OCI-M2 (cell line): ENCODE measurements around the gene EFHD1.
"Not testable (repeated sequence)": the region's sequence is repeated elsewhere in the genome, so short reads cannot be mapped to it uniquely, and the experiment has no call there.

ENCODE experiments used
- DNase-seq: peaks from one replicate; lab custom pipeline; 2025; ENCODE audit not compliant: unreplicated experiment; lab: John Stamatoyannopoulos, UW

EFHD1 gene

GRCh38 chr2:232615339-232615738 lies 18.1 kb upstream of the EFHD1 start:
- DNase-seq = no peak

DNA sequence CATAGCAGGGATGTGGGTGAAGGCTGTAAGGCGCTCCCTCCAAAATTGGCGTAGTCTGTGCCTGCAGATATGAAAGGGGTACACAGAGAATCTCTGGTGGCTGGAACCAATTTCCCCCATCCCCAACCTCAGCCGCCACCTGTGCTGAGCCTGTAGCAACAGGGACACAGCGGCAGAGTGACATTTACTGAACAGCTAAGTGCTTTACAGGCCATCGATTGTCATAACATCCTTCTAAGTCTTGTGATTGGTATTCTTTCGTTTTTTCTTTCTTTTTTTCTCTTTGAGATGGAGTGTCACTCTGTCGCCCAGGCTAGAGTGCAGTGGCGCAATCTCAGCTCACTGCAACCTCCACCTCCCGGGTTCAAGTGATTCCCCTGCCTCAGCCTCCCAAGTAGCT lies 12.2 kb upstream of the EFHD1 start:
- no peak for DNase-seq

DNA sequence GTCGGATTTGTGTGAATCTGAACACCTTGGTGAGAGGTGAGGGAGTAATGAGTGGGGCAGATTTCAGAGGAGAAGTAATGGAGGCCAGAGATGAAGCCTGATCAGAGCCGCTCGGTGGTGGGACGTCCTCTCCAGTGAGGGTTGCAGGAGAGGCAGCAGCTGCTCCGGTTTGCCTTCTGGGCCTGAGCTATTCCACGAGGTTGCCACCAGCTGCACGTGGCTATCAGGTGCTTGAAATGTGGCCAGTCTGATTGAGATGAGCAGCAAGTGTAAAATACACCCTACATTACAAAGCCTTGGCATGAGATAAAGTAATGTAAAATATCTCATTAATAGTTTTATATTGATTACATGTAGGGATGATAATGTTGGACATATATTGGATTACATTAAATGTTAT lies 10.8 kb upstream of the EFHD1 start:
- DNase-seq = no peak

- DNase-seq = no peak
These were observed 9.3 kb upstream of the EFHD1 start for GRCh38 chr2:232623768-232624765.

DNA sequence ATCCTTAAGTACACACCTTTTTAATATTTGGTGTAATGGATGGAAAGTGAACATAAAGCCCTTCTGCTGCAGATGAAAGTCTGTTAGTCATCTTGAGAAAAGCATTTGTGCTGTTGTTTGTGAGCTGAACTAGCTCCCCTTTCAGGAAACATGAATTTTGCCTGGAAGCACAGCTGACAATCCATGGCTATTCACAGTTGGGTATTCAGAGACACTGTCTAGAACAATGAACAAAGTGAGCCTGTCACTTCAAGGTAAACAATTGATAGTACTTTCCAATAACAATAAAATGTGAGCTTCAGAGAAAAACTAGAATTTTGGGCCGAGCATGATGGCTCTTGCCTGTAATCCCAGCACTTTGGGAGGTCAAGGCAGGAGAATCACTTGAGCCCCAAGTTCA lies 6.8 kb upstream of the EFHD1 start:
- no peak for DNase-seq

GRCh38 chr2:232628466-232629128 lies 4.8 kb upstream of the EFHD1 start:
- no peak for DNase-seq

DNA sequence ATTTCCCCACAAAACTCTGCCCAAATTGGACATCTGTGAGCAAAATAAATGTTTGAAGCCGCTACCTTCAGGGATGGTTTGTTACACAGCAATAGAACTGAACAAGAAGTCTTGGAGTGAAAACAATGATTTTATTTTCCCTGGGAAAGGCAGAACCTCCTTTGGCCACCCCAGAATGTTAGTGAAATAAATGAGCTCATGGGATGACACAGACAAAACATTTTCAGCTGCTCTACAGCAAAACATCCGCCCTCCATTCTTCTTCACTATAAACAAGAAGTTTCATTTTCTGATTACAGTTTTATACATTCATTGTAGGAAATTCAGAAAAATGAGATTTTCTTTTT lies 4.3 kb upstream of the EFHD1 start:
- no peak for DNase-seq

DNA sequence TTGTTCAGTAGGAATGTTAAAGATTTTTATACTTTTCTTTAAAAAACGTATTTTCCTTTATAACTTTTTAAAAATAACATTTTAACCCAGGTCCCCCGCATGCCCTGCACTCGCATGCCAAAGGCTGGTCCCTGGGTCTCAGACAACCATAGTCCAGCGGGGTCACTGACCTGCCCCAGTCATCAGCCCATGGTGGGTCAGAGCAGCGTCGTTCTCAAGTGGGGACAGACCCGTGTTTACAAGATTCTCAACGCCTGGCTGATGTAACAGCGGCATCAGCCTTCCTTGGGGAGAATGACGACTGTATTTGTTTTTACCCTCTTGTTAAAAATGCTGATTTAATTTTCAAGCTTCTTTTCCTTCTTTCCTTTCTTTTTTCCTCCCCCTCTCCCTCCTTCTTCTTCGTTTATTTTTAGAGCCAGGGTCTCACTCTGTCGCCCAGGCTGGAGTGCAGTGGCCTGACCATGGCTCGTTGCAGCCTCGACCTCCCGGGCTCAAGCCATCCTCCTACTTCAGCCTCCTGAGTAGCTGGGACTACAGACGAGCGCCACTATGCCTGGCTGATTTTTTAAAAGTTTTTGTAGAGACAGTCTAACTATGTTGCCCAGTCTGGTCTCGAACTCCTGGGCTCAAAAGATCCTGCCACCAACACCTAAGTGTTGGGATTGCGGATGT lies 1.0 kb upstream of the EFHD1 start:
- no peak for DNase-seq

DNA sequence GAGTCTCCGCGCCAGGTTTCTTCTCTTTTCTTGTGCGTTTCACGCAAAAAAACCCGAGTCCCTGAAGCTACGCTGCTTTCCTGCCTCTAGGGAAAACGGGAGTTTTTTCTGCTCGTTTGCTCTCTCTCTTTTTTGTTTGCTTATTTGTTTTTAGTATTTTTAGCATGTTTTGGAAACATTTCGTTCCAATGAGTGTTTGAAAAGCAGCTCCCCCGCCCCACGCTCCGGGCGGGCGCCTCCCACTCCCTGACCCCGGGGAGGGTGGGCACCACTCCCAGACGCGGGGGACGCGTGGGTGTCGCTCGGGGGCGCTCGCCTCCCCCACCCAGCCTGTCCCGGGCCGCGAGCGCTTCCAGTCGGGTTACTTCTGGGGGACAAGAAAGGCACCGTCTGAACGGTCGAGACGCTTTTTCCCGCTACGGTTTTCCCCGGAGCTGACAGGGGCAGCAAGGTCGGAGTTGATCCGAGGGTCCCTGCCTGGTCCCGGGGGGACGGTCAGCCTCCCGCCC lies 446 bp upstream of the EFHD1 start:
- no peak for DNase-seq

DNA sequence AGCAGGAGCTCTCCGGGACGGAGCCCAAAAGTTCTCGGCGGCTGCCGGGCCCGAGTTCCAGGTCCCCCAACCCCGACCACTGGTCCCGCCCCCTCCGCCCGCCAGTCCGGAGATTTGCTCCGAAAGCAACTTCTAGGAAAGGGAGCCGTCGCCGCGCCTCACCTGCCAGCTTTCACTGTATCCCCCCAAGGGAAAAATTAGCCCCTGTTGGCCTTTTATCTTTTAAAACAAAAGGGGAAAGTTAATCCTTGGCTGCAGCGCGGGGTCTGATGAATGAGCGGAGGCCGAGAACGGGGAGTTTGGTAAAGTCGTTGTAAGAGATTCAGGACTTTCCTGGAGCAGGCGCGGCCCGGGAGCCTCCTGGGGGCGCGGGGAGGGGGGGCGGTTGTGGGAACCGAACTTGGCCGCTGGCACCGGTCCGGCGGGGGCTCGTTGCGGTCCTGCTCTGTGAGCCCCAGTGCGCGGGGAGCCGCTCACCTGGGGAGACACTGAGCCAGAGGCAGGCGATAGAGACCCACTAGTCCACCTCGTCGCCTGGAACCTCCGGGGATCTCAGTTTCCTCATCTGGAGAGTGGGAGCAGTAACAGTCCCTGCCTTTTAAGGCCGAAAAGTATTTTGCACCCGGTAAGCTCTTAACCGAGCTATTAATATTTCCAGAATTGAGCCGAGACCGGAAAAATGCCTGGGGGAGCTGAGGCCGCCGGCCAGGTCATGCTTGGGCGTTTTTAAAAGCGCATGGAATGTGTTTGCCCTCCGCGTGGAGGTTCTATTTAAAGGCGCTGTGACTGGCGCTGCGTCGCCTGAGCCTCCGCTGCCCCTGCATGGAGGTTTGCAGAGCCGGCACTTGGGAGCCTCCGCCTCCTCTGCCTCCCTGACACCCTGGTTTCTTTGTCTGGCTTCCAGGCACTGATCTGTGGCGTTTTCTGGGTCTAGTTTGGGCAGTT lies 1.1 kb downstream of the EFHD1 start:
- DNase-seq = no peak

GRCh38 chr2:232635376-232635775 lies 2.0 kb downstream of the EFHD1 start:
- not testable (repeated sequence) for DNase-seq

DNA sequence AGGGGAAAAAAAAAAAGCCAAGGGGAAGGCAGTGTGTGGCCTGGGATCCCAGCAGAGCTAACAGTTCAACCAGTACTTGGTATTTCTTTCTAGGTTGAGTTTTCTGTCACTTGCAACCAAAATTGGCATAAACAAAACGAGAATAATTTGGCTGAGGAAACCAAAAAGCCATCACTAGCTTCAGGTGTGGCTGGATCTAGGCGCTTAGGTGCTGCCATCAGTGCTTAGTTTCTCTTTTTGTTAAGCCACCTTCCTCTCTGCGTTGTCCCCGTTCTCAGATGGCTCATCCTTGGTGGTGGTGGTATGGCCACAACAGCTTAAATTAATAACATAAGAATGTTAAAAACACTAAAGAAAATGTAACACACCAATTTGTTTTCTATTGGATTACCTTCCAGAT lies 2.4 kb downstream of the EFHD1 start:
- no peak for DNase-seq

DNA sequence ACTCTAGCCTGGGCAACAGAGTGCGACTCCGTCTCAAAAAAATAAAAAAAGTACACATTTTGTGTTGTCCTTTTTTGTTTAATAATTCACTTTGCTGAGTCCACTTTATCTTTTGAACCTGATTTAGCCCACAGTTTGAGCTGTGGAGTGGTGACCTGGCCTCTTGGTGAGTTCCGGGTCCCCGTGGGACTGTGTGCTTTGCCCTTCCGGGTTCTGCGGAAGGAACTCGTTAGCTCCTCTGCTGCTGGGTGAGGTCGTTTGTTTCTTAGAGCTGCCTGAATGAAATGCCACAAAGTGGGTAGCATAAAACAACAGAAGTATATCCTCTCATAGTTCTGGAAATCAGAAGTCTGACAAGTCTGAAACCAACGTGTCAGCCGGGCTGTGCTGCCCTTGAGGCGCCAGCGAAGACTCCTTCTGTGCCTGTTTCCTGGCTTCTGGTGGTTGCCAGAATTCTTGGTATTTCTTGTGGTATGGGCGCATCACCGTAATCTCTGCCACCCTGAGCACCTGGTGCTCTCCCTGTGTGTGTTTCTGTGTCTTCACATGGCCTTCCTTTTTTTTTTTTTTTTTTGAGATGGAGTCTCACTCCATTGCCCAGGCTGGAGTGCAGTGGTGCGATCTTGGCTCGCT lies 3.5 kb downstream of the EFHD1 start:
- DNase-seq = no peak

DNA sequence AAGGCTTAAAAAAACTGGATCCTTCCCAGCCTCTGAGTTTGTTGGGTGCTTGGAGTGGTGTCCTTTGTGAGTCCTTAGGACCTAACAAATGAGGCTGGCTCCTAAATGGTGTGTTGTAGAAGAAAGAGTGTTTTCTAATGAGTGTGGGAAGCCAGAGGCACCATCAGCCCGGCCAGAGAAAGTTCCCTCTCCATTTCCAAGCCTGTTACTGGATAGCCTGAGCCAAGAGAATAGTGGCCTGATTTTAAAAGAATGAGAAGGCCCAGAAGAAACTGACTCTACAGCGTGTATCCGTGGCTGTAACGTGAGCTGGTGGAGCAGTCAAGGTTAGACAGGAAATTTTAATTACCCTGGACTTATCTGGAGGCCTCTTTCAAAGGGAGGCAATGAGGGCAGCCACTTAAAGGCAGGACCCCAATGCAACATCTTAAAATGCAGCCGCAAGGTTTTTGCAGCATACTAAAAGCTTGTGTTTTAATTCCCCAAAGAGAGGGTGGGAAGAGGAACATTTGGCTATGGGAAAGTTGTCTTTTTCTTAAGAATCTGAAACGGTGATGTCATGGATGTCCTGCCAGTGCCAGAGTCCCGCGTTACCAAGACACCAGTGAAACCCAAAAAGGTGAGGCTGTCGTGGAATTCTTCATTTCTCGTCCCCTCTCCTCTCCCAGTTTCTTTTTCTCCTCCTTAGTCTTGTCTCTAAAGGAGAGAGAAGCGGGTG lies 4.6 kb downstream of the EFHD1 start:
- no peak for DNase-seq

DNA sequence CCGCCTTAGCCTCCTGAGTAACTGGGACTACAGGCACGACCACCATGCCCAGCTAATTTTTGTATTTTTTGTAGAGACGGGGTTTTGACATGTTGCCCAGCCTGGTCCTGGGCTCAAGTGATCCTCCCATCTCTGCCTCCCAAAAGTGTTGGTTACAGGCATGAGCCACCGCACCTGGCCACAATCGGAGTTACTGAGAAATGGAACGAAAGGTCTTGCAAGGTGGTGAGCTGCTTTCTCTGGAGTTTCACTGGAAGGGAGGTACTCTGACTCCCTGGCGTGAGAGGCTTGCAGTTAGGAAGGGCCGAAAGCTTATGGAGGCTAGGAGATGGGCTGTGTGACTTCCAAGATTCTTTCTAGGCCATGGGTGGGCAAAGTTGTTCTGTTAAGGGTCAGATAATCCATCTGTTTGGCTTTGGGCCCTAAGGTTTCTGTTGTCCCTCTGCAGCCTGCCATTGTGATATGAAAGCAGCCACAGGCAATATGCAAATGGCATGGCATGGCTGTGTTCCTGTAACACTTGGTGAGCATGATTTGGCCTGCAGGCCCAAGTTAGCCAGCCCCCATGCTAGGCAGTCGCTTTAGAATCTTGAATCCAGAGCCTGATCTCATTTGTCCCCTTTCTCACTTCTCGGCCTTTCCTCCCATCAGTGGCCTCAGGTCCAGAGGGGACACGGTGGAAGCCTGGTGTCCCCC lies 7.9 kb downstream of the EFHD1 start:
- DNase-seq = no peak

DNA sequence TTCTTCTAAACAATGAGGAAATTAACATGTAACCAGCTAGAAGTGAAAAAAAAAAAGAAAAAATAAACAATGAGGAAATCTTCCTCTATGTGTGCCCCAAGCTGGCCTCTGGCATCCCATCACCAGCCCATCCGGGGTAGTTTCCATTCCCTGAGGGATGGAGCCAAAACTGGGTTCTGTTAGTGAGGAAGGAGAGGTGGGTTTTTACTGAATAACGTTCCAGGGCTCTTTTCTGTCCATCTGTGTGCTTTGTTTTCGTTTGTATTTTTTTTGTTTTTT lies 9.7 kb downstream of the EFHD1 start:
- no peak for DNase-seq

GRCh38 chr2:232643813-232644347 lies 10.5 kb downstream of the EFHD1 start:
- DNase-seq = no peak

DNA sequence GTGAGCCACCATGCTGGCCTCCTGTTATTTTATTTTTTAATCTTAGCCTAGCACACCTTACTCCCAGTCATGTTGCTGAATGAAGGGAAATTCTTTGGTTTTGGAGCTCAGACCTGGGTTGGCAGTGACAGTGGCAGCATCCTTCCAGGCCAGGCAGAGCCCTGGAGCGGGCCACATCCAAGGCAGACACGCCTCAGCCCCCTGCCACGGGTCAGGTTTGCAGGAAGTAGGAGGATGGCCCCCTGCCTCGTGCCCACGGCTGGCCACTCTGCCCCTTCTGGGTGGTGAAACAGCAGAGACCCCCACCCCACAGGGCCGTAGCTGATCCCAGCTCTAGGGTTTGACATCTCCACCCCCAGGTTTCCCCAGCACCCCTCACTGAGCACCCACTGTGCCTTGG lies 11.7 kb downstream of the EFHD1 start:
- DNase-seq = no peak

DNA sequence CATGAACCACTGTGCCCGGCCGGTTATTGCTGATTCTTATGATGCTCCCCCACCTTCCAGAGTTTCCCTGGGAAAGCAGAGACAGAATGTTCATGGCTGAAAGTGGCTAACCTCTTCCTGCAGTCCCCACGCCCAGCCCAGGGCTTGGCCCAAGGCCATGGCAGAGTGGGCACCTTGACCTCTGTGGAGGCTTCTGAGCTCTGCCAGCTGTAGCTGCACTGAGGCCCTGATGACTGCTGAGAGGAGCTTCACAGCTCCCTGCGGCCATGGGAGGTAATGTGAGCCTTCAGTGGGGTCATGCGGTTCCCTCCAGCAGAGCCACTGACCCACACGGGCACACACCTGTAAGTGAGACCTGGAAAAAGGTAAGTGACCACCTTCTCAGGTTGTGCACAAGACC lies 13.3 kb downstream of the EFHD1 start:
- no peak for DNase-seq
